NOMO-1 treated with dmso at 0.1 percent for 144 hours (cell line): Measurements from ENCODE around the gene CPSF3.
A peak's percentile ranks its signal among the peaks of the same experiment; 100 is the strongest.

Source experiments
- DNase-seq: peaks from one replicate; lab custom pipeline; 2025; ENCODE audit not compliant: unreplicated experiment; lab: John Stamatoyannopoulos, UW

Gene CPSF3

GRCh38 chr2:9423100-9423921, at the start of gene CPSF3, which contains the start of gene ITGB1BP1:
Gene CPSF3, plus strand, starts transcription at chr2:9423654. Its CDS starts 120 bp downstream, at chr2:9423774.
Gene ITGB1BP1, minus strand, starts transcription at chr2:9423528. Its CDS starts 4,831 bp downstream, at chr2:9418697.
- peak; percentile 99 for DNase-seq

- no peak for DNase-seq
Observed at GRCh38 chr2:9374071-9374730, 49.3 kb upstream of the CPSF3 start.

- DNase-seq: no peak
Observed at GRCh38 chr2:9375857-9376428, 47.5 kb upstream of the CPSF3 start.

- DNase-seq: no peak
Observed at GRCh38 chr2:9377461-9378097, 45.9 kb upstream of the CPSF3 start.

- DNase-seq: no peak
Observed at GRCh38 chr2:9378433-9379390, 44.7 kb upstream of the CPSF3 start.

- DNase-seq: no peak
Observed at GRCh38 chr2:9379391-9379755, 44.1 kb upstream of the CPSF3 start.

GRCh38 chr2:9380702-9381628, 42.5 kb upstream of the CPSF3 start:
- DNase-seq: no peak

GRCh38 chr2:9382604-9383235, 40.7 kb upstream of the CPSF3 start:
- DNase-seq: no peak

GRCh38 chr2:9384521-9384920, 38.9 kb upstream of the CPSF3 start:
- DNase-seq: no peak

GRCh38 chr2:9385841-9386240, 37.6 kb upstream of the CPSF3 start:
- DNase-seq: no peak

- DNase-seq: no peak
Observed at GRCh38 chr2:9388199-9388681, 35.2 kb upstream of the CPSF3 start.

GRCh38 chr2:9388950-9389911, 34.2 kb upstream of the CPSF3 start:
- DNase-seq: no peak

GRCh38 chr2:9390151-9390850, 33.2 kb upstream of the CPSF3 start:
- DNase-seq: no peak

- DNase-seq: no peak
Observed at GRCh38 chr2:9390991-9391390, 32.5 kb upstream of the CPSF3 start.

- no peak for DNase-seq
Observed at GRCh38 chr2:9391961-9392720, 31.3 kb upstream of the CPSF3 start.
